ENCODE results near the gene TNXB.

The TNXB gene

GRCh38 chr6:32140420-32141046 lies 31.4 kb upstream of the TNXB start:
- no peak for DNase-seq

GRCh38 chr6:32139590-32139989 lies 30.5 kb upstream of the TNXB start:
- DNase-seq: no peak

DNA sequence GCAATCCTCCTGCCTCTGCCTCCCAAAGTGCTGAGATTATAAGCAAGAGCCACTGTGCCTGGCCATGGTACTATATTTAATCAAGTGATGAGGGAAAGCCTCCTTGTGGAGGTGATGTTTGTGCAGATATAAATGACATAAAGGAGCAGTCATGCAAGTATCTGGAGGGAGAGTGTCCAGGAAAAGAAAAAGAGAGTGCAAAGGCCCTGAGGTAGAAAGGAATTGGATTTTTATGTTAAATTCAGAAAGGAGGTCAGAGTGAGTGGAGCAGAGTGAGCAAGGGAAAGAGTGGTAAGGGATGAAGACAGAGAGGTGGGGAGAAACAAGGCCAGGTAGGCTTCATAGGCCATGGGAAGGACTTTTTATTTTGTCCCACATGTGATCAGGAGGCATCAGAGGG lies 28.3 kb upstream of the TNXB start:
- no peak for DNase-seq

- DNase-seq: no peak
Observed at GRCh38 chr6:32133786-32134185, 24.6 kb upstream of the TNXB start.

DNA sequence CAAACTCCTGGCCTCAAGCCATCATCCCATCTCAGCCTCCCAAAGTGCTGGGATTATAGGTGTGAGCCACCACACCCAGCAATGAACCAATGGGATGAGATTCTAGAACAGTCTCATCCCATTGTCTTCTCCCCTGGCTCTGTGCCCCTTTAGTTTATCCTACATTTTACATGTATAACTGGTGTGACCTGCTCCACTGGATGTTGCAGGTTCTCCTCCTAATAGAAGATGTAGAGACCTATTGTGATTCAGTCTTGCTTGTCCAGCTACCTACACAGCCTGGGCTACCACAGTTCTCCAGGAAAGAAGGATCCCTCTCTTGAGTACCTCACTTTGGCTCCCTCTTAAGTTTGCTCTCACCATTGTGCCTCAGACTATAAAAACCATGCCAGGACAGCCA lies 23.0 kb upstream of the TNXB start:
- DNase-seq: no peak

DNA sequence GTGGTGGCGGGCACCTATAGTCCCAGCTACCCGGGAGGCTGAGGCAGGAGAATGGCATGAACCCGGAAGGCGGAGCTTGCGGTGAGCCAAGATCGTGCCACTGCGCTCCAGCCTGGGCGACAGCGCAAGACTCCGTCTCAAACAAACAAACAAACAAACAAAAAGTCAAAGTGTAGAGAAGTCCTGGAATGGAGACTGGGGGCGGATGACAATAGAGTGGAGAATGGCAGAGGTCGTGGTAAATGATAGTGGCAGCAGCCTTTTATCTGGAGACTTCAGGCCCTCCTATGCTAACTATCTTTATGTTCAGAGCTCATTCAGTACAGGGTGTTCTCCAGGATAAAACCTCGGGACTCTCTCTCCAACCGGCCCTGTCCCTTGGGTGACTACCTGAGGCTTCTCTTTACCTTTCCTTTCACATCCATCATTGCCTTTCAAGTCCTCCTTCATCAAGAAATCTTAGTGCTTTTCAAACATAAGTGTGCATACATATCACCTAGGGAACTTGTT lies 22.4 kb upstream of the TNXB start:
- no peak for DNase-seq

GRCh38 chr6:32129297-32130088 lies 20.4 kb upstream of the TNXB start:
- peak; percentile 85 for DNase-seq

- no peak for DNase-seq
Observed at GRCh38 chr6:32128751-32129296, 19.7 kb upstream of the TNXB start.

GRCh38 chr6:32127717-32128592 lies 18.8 kb upstream of the TNXB start, which contains the start of gene ATF6B:
Gene ATF6B, minus strand, starts transcription at chr6:32128246. Its CDS starts 39 bp downstream, at chr6:32128207.
- peak; percentile 100 for DNase-seq

GRCh38 chr6:32127409-32127716 lies 18.2 kb upstream of the TNXB start:
- no peak for DNase-seq

DNA sequence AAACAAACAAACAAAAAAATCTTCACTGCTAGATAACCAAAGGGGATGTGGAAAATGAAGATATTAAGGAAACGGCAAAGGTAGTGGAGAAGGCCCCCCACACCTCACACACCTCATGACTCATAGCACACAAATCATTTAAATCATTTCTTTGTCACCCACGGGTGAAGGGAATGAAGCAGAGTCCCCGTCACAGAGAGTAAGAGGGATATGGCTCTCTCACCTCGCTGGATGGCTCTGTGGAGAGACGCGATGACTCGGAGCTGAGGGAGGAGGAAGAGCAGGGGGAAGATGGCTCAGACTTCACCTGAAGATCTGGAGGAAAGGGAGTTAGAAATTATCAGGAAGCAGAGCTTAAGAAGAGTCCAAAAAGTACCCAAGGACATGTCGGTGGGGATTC lies 17.7 kb upstream of the TNXB start:
- DNase-seq: no peak

DNA sequence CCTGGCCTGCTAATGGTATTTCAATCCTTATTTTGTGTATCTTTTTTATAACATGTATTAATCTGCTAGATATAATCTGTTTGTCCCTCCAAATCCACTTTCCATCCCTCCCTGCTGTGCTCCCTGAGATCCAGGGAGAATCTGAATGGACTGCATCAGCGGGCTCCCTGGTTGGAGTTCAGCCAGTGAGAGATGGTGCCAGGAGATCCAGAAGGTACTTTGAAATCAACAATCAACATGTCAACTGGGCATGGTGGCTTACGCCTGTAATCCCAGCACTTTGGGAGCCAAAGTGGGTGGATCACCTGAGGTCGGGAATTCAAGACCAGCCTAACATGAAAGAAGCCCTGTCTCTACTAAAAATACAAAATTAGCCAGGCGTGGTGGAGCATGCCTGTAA lies 14.5 kb upstream of the TNXB start:
- no peak for DNase-seq

DNA sequence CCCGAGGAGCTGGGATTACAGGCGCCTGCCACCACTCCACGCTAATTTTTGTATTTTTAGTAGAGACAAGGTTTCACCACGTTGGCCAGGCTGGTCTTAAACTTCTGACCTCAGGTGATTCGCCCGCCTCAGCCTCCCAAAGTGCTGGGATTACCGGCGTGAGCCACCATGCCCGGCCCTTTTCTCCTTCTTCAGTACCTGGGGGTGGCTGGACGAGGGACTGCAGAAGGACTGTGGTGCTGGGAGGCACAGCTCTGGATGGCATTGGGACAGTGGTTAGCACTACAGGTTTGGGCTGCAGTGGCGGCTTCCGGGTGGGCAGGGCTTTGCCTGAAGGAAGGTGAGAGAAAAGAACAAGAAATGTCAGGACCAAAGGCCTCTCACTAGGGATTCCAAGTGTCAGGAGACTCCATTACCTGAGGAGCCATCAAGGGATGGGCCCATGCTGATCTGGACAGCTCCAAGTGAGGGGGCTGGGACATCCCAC lies 11.5 kb upstream of the TNXB start:
- DNase-seq: no peak

GRCh38 chr6:32118782-32119628 lies 9.9 kb upstream of the TNXB start:
- DNase-seq: peak; percentile 68

- no peak for DNase-seq
Observed at GRCh38 chr6:32117461-32117860, 8.3 kb upstream of the TNXB start.

- no peak for DNase-seq
Observed at GRCh38 chr6:32116674-32117073, 7.5 kb upstream of the TNXB start.

DNA sequence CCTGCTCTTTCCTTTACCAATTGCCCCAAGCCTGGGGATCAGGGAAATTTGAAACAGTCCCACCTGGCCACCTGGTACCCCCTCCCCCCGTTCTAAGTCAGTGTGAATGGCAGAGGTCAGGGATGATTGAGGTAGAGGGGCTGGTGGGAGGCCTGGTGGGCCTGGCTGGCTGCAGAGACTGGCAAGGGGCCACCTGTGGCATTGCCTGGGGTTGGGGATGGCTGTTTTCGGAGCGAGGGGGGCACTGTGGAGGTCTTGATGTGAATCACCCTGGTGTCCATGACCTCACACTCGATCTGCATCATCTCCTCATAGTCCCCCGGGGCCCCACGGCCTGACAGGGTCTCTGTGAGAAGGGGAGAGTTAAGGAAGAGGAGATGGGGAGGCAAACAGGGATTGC lies 6.5 kb upstream of the TNXB start:
- no peak for DNase-seq

GRCh38 chr6:32114796-32115195 lies 5.7 kb upstream of the TNXB start:
- DNase-seq: no peak

GRCh38 chr6:32113386-32114352 lies 4.5 kb upstream of the TNXB start:
- DNase-seq: no peak

- no peak for DNase-seq
Observed at GRCh38 chr6:32112431-32112980, 3.4 kb upstream of the TNXB start.

All from NCI-H1105 treated with DMSO at 0.1 percent for 48 hours (cell line).